Muscle layer of colon (tissue), 2 donors: ENCODE measurements around the gene RSU1.

Source experiments
- H3K27ac ChIP-seq: one replicate; pipeline ENCODE4 v1.7.0; 2013; ENCODE audit warnings: low read depth, mild to moderate bottlenecking, low read length, moderate library complexity
- H3K27me3 ChIP-seq, 2 donors: one replicate each; pipeline ENCODE4 v1.7.0; 2013; ENCODE audit warnings: low read length in 2 of 2, mild to moderate bottlenecking in 2 of 2; ENCODE audit not compliant: insufficient read depth in 2 of 2, control insufficient read depth in 1 of 2
- H3K36me3 ChIP-seq: one replicate; pipeline ENCODE4 v1.7.0; 2013; ENCODE audit warnings: mild to moderate bottlenecking, low read length; ENCODE audit not compliant: insufficient read depth
- H3K4me1 ChIP-seq: one replicate; pipeline ENCODE4 v1.7.0; 2013; ENCODE audit warnings: mild to moderate bottlenecking, low read length; ENCODE audit not compliant: insufficient read depth
- H3K4me3 ChIP-seq, 2 donors: one replicate each; pipeline ENCODE4 v1.7.0; 2013; ENCODE audit warnings: low read length in 2 of 2, low read depth in 1 of 2, mild to moderate bottlenecking in 1 of 2, moderate library complexity in 1 of 2
- H3K9ac ChIP-seq: one replicate; pipeline ENCODE4 v1.7.0; 2013; ENCODE audit warnings: low read length
- H3K9me3 ChIP-seq: one replicate; pipeline ENCODE4 v1.7.0; 2013; ENCODE audit warnings: mild to moderate bottlenecking, low read length
- donor health status: abdominal sarcoma.
- donor health status: Adenocarcinoma of cecum.

RSU1 gene

DNA sequence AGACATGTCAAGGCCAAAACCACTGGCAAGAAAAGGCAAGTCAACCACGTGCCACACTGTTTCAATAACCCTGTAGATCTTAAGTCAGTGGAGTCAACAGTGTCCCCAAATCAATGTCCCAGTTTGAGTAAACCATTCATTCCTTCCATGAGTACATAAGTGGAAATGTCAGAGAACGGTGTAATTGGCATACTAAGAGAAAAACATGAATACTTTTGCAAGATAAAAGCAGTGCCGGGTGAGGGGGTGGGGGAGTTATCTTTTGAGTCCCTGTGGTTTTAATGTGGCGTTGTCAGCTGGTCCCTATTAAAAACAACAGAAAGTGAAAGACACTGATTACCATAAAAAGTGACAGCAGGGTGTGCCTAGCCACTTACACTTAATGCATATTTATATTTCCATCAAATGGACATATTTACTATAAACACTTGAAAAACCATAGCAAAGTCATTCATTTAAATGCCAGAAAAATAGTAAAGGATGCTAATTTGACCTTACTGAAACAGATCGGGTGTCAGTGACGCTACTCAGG lies 37.8 kb downstream of the RSU1 start:
- Histone ChIP-seq H3K27me3 (no peaks in the 10 kb centered on the region), H3K4me1 (no peaks in the 10 kb centered on the region), H3K36me3 (peaks cover 9% of the 10 kb centered on the region), H3K9me3 (no peaks in the 10 kb centered on the region), H3K27ac (no peak overlapping the region), H3K4me3 (no peak overlapping the region), H3K9ac (no peak overlapping the region)

DNA sequence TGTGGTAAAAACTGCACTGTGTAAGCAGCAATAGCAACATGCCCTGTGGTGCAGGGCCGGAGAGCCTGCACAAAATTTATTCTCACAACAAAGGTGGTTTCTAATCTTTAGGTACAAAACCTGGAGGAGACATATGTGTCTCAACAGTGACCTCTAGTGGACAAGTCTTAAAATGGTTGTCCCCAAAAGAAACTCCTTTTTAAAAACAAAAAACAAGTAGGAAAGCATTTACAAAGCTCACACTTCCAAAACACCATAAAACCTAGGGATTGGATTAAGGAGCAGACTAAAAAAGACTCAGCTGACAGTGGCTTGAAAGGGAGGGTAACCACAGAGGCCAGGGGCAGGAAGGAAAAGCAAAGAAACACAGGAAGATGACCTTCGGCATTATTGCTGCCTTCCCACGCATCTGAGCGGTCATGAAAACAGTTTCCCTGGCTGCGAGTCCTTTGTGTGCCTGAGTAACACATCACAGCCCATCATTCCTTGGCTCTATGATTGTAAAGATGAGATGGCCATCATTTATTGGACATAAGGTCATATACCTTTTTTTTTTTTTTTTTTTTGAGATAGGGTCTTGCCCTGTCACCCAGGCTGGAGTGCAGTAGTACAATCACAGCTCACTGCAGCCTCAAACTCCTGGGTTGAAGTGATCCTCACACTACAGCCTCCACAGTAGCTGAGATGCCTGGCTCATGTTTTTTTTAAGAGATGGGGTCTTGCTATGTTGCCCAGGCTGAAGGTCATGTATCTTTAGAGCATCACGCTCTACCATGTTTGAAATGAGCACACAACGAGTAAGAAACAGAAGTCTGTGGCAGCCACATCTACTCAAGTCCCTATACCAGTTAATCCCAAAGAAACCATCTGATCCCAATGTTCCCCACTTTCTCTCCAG lies 39.5 kb downstream of the RSU1 start:
- Histone ChIP-seq H3K4me1 (no peaks in the 10 kb centered on the region), H3K27me3 (no peaks in the 10 kb centered on the region), H3K9ac (no peak overlapping the region), H3K9me3 (no peaks in the 10 kb centered on the region), H3K4me3 (no peak overlapping the region), H3K27ac (no peak overlapping the region), H3K36me3 (peaks cover 9% of the 10 kb centered on the region)

DNA sequence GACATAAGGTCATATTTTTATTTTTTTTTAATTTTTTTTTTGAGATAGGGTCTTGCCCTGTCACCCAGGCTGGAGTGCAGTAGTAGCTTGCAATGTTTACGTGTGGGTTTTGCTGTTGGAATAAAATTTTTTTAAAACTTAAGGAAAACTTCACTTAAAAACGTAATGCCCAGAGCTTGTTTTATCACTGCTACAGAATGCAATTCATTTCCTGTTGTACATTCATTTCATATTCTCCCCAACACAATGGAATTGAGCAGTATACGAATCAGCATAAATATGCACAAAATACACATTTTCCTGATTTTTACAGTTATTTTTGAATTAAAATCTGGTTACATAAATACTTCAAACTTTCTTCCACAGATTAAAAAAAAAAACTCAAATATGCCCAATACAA lies 40.3 kb downstream of the RSU1 start:
- Histone ChIP-seq H3K9ac (no peak overlapping the region), H3K36me3 (peaks cover 9% of the 10 kb centered on the region), H3K4me1 (no peaks in the 10 kb centered on the region), H3K27me3 (no peaks in the 10 kb centered on the region), H3K9me3 (no peaks in the 10 kb centered on the region), H3K4me3 (no peak overlapping the region), H3K27ac (no peak overlapping the region)

DNA sequence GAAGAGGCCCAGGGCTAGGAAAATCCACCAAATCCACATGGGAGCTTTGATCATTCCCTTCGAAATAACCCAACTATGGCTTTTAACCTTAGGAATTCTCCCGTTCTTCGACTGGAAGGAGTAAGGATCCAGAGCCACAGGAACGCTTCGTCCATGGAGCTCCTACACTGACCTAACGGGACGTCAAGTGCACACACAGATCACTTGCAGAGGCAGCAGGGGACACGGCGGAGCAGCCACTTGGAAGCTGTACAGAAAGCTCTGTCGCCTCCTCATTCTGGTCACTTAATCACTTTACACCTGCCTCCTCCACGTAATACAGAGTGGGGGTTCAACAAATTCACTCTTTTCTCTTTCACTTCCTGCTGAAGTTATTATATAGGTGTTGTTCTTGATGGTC lies 43.9 kb downstream of the RSU1 start:
- Histone ChIP-seq H3K4me1 (no peaks in the 10 kb centered on the region), H3K27ac (no peak overlapping the region), H3K9me3 (no peaks in the 10 kb centered on the region), H3K9ac (no peak overlapping the region), H3K36me3 (no peaks in the 10 kb centered on the region), H3K27me3 (no peaks in the 10 kb centered on the region), H3K4me3 (no peak overlapping the region)

DNA sequence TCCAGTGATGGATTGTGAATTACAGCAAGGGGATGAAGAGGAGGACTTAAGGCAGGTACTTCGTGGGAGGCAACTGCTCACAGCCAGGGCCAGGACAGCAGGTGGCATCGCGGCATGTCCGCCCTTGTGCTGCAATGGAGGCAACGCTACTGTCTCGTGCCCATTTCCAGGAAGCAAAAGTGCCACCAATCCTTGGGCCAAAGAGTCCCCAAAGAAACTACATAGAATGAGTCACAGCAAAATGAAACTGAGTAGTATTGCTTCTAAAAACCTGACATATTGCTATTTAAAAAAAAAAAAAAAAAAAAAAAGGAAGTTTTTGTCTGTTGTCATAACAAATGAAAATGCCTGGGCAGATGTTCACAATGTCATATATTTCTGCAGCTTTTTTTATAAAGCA lies 46.6 kb downstream of the RSU1 start:
- Histone ChIP-seq H3K27ac (no peak overlapping the region), H3K9ac (no peak overlapping the region), H3K9me3 (no peaks in the 10 kb centered on the region), H3K27me3 (no peaks in the 10 kb centered on the region), H3K36me3 (no peaks in the 10 kb centered on the region), H3K4me3 (no peak overlapping the region), H3K4me1 (no peaks in the 10 kb centered on the region)

DNA sequence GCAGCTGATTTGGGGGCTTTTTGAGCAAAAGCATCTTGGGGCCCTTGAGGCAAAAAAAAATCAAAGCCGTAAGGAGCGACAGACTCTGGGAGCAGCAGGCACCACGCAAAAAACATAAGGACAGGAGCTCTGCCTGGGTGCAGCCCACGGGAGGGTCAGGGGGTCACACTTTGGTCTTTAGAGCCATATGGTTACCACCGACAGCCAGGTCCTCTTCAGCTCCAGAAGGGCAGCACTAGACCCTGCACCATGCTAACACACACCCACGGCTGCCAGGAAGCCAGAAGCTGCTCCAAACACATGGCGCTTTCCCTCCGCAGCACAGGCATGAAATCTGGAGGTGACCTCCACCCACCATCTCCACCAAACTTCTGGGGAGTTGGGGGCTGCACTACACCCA lies 47.1 kb downstream of the RSU1 start:
- no peaks in the 10 kb centered on the region for H3K4me1 ChIP-seq
- no peaks in the 10 kb centered on the region for H3K36me3 ChIP-seq
- no peaks in the 10 kb centered on the region for H3K9me3 ChIP-seq
- no peak overlapping the region for H3K4me3 ChIP-seq
- H3K27ac ChIP-seq = no peak overlapping the region
- H3K9ac ChIP-seq = no peak overlapping the region
- H3K27me3 ChIP-seq = no peaks in the 10 kb centered on the region

DNA sequence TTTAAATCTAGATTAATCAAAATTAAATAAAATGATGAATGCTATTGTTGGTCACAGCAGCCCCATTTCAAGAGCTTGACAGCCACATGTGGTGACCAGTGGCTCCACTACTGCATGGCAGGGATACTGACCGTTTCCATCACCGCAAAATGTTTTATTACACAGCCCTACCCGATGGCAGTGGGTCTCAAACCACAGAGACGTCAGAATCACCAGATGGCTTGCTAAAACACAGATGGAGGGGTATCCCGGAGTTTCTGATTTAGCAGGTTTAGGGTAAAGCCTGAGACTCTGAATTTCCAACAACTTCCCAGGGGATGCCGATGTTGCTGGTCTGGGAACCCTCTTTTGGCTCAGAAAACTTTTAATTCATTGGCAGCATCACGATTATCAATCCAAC lies 47.9 kb downstream of the RSU1 start:
- Histone ChIP-seq H3K4me1 (no peaks in the 10 kb centered on the region), H3K36me3 (no peaks in the 10 kb centered on the region), H3K4me3 (no peak overlapping the region), H3K27me3 (no peaks in the 10 kb centered on the region), H3K27ac (no peak overlapping the region), H3K9ac (no peak overlapping the region), H3K9me3 (no peaks in the 10 kb centered on the region)

DNA sequence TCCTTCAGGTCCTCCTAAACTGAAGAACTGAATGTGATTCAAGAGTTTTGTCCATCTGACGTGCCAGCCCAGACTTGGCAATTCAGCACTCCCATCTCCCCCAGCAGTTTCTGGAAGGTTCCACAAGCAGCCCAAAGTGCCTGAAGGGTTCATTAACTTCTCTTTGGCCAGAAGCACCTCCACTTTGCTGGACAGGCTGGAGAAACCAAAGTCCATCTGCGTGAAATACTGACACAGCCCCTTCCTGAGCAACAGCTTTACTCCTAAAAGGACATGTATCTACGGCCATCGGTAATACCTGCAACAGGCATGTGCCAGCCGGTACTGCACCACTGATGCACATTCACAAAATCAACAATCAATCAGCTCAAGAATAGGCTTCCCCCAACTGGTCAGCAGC lies 48.5 kb downstream of the RSU1 start:
- H3K4me1 ChIP-seq = no peaks in the 10 kb centered on the region

DNA sequence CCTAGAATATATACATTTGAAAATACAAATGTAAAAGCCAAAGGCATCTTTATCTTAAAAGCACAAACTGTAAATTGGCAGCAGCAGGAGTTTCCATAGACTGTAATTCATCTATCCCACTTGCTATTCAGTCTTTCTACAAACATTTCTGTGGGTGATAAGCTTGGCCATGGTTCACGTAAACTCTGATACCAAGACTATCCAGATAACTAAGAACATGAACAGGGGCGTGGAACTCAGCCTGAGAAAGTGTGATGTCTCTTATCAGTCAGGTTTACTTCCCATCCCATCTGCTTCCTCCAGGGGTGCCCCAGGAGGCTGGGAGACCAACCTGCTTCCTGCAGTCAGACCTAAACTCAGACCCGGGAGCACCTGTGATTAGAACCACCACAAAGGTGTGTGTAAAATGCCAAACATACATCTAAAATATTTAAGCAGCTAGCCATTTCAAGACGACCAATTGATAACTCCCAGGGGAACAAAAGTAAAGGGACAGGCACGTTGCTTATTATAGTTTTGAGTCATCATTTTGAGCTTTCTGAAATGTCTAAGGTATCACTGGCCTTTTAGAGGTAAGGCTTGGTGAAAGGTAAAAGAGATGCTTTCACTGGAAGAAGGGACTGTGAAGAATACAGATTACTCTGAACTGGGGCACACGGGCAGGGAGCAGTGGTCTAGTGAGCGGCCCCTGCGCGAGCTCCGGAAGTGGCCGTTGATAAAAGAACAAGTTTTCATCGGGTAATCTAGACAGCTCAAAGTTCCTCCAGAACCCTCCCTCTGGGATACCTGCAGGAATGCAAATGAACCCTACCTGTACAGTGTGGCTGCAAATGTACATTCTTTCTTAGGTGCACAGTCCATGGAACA lies 51.5 kb downstream of the RSU1 start:
- no peak overlapping the region for H3K9ac ChIP-seq
- H3K9me3 ChIP-seq = no peaks in the 10 kb centered on the region
- no peak overlapping the region for H3K27ac ChIP-seq
- no peaks in the 10 kb centered on the region for H3K27me3 ChIP-seq
- no peak overlapping the region for H3K4me3 ChIP-seq
- H3K36me3 ChIP-seq = peaks cover 9% of the 10 kb centered on the region
- no peaks in the 10 kb centered on the region for H3K4me1 ChIP-seq

More for the DNA sequence above, 48.5 kb downstream of the RSU1 start:
- Histone ChIP-seq H3K36me3 (no peaks in the 10 kb centered on the region), H3K9me3 (no peaks in the 10 kb centered on the region), H3K9ac (no peak overlapping the region), H3K27ac (no peak overlapping the region), H3K4me3 (no peak overlapping the region), H3K27me3 (no peaks in the 10 kb centered on the region)

DNA sequence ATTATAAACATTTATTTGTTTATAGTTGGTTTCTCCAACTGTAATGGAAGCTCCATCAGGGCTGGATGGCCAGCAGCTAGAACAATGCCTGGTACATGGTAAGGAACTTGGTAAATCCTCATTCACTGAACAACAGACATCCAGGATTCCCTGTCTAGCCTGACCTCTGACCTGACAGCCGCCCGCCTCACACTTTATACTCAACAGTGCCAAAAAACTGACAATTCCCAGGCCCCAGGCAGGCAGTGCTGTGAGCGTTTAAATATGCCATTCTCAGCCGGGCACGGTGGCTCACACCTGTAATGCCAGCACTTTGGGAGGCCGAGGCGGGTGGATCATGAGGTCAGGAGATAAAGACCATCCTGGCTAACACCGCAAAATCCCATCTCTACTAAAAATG lies 55.9 kb downstream of the RSU1 start:
- no peaks in the 10 kb centered on the region for H3K4me1 ChIP-seq
- no peaks in the 10 kb centered on the region for H3K27me3 ChIP-seq

DNA sequence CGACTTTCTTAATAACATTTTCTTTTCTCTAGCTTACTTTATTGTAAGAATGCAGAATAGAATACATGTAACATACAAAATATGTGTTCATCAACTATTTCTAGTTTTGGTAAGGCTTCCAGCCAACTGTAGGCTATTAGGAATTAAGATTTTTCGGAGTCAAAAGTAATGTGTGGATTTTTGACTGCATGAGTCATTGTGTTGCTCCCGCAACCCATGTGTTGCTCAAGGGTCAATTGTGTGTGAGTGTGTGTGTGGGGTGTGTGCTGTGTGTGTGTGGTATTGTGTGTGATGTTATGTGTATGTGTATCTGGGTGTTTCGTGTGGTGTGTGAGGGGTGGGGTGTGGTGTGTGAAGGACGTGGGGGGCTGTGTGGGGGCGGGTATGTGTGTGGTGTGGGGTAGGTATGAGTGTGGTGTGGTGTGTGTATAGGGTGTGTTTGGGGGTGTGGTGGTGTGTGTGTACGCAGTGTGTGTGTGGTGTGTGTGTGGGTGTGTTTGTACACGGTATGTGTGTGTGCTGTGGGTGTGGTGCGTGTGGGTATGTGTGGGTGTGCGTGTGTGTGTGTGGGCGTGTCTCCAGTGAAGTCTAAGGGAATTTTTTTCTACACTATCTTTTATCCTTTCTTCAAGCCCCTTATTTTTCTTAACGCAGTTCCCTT lies 60.5 kb downstream of the RSU1 start:
- Histone ChIP-seq H3K27ac (no peak overlapping the region), H3K36me3 (peaks cover 10% of the 10 kb centered on the region)

More for the DNA sequence above, 55.9 kb downstream of the RSU1 start:
- Histone ChIP-seq H3K36me3 (peaks cover 9% of the 10 kb centered on the region), H3K9me3 (no peaks in the 10 kb centered on the region), H3K9ac (no peak overlapping the region), H3K4me3 (no peak overlapping the region), H3K27ac (no peak overlapping the region)

More for the DNA sequence above, 60.5 kb downstream of the RSU1 start:
- no peaks in the 10 kb centered on the region for H3K27me3 ChIP-seq
- H3K9me3 ChIP-seq = no peaks in the 10 kb centered on the region
- H3K9ac ChIP-seq = no peak overlapping the region
- H3K4me1 ChIP-seq = no peaks in the 10 kb centered on the region
- H3K4me3 ChIP-seq = no peak overlapping the region
